Calu3 (cell line): ENCODE results near the gene NPAS3. TPM values are rescaled to one million over a fixed set of nuclear protein-coding genes. Genes with fewer than 3 reads are reported as not detected.

Source experiments
- BruUV-seq: library from RNA; stranded (reverse); fragments of 400-500 nt; replicated peaks from 2 replicates; lab custom pipeline; 2021; lab: Mats Ljungman, UMichigan
- CTCF ChIA-PET: fragments of 300-600 bp; sonication (Branson Sonifier 250); formaldehyde crosslinking; loops from one replicate; lab custom pipeline; 2022; ENCODE audit warnings: antibody characterized with exemption; lab: Charles Lee
- DNase-seq: peaks from one replicate; pipeline ENCODE4 v3.0.0; 2022
- H3K27ac Mint-ChIP-seq: one replicate; pipeline ENCODE4 v1.8.0; 2022; ENCODE audit warnings: mixed read lengths; ENCODE audit not compliant: unreplicated experiment
- H3K27me3 Mint-ChIP-seq: one replicate; pipeline ENCODE4 v1.8.0; 2022; ENCODE audit warnings: mixed read lengths; ENCODE audit not compliant: unreplicated experiment
- H3K36me3 Mint-ChIP-seq: one replicate; pipeline ENCODE4 v1.8.0; 2022; ENCODE audit warnings: mild to moderate bottlenecking, moderate library complexity, mixed read lengths; ENCODE audit not compliant: insufficient read depth, unreplicated experiment
- H3K4me1 Mint-ChIP-seq: one replicate; pipeline ENCODE4 v1.8.0; 2022; ENCODE audit warnings: mild to moderate bottlenecking, low read depth, mixed read lengths; ENCODE audit not compliant: unreplicated experiment
- H3K4me3 Mint-ChIP-seq: one replicate; pipeline ENCODE4 v1.8.0; 2022; ENCODE audit warnings: mild to moderate bottlenecking, low read depth, moderate library complexity, mixed read lengths; ENCODE audit not compliant: unreplicated experiment
- H3K9me3 Mint-ChIP-seq: one replicate; pipeline ENCODE4 v1.8.0; 2022; ENCODE audit warnings: low read depth, mixed read lengths; ENCODE audit not compliant: unreplicated experiment
- intact Hi-C: fragments of 100-400 bp; cut with micrococcal nuclease; formaldehyde crosslinking; loops from one replicate; pipeline ENCODE4 v1.10.0; 2022; ENCODE audit not compliant: unreplicated experiment
- total RNA-seq: library from RNA; stranded (reverse); gene quantifications from 2 replicates; pipeline ENCODE4 v1.2.3, GENCODE V29; 2022
- TF ChIP-seq, protein P1 (sequence below): fragments of 200-600 bp; IDR thresholded peaks from one replicate; pipeline ENCODE4 v1.8.0; 2022; ENCODE audit warnings: antibody characterized with exemption; ENCODE audit not compliant: unreplicated experiment

Gene NPAS3
- total RNA-seq, 1 experiment from 2014 or later = not detected

DNA sequence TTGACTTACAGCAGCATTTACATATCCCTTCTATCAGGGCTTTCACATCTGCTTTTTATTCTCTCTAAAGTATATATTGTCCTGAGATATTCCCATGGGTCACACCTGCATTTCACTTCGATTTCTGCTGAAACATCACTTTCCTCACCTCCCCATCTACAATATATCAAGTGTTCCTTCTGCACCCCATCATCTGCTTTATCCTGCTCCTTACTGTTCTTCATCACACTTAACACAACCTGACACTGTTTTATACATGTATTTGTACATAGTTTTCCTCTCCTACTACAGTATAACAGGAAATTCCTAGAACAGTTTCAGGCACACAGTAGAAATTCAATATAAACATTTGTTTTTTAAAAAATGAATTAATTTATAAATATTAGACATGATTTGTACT lies 809.1 kb downstream of the NPAS3 start:
- BruUV-seq = no TSS peak
- no peaks in the 10 kb centered on the region for H3K4me1 Mint-ChIP-seq

DNA sequence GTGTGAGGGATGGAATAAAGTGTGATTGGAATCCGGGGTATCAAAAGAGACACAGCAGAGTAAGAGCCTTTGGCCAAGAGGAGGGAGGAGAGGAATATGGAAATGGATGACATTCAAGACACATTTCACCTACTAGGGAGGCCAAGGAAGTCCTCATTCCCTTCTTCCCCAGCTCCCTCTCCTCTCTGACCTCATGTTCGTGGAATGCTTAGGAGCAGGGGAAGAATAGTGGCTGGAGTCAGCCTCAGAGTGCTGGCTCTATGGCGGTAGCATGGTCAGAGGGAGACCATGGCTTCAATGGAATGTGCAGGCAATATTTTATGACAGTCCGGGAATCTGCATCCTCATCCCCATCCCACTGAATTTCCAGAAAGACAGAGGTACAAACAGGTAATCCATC lies 815.6 kb downstream of the NPAS3 start:
- TF ChIP-seq, protein P1, sequence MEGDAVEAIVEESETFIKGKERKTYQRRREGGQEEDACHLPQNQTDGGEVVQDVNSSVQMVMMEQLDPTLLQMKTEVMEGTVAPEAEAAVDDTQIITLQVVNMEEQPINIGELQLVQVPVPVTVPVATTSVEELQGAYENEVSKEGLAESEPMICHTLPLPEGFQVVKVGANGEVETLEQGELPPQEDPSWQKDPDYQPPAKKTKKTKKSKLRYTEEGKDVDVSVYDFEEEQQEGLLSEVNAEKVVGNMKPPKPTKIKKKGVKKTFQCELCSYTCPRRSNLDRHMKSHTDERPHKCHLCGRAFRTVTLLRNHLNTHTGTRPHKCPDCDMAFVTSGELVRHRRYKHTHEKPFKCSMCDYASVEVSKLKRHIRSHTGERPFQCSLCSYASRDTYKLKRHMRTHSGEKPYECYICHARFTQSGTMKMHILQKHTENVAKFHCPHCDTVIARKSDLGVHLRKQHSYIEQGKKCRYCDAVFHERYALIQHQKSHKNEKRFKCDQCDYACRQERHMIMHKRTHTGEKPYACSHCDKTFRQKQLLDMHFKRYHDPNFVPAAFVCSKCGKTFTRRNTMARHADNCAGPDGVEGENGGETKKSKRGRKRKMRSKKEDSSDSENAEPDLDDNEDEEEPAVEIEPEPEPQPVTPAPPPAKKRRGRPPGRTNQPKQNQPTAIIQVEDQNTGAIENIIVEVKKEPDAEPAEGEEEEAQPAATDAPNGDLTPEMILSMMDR = no peak
- H3K27ac Mint-ChIP-seq = no peak overlapping the region
- no peak for DNase-seq
- CTCF ChIA-PET = no interaction called here
- no TSS peak for BruUV-seq
- H3K36me3 Mint-ChIP-seq = no peaks in the 10 kb centered on the region
- no peaks in the 10 kb centered on the region for H3K4me1 Mint-ChIP-seq
- intact Hi-C loops = no loop called here
- no peak overlapping the region for H3K4me3 Mint-ChIP-seq
- H3K27me3 Mint-ChIP-seq = peaks cover 88% of the 10 kb centered on the region
- H3K9me3 Mint-ChIP-seq = no peaks in the 10 kb centered on the region

More for the DNA sequence above, 809.1 kb downstream of the NPAS3 start:
- Mint-ChIP-seq H3K27ac (no peak overlapping the region), H3K36me3 (no peaks in the 10 kb centered on the region), H3K27me3 (peaks cover 66% of the 10 kb centered on the region), H3K9me3 (no peaks in the 10 kb centered on the region), H3K4me3 (no peak overlapping the region)
- intact Hi-C loops = no loop called here
- TF ChIP-seq, protein P1 = no peak
- no peak for DNase-seq
- CTCF ChIA-PET = no interaction called here

DNA sequence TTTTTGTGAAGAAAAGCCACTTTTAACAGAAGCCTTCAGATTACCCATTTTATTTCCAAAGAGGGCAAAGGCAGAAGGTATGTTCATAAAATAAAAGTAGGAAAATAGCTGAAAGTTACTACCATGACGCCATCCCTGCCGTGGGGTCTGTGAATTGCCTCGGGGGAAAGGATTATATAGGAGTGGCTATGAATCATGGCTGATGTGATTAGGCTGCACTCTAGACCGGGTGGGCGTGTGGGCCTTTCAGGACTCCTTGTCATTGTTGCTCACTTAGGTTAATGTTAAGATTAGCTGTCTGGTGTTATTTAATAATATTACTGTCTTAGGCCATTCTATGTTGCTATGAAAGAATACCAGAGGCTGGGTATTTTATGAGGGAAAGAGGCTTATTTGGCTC lies 816.7 kb downstream of the NPAS3 start:
- intact Hi-C loops = no loop called here
- H3K27me3 Mint-ChIP-seq = peaks cover 91% of the 10 kb centered on the region
- no peaks in the 10 kb centered on the region for H3K4me1 Mint-ChIP-seq
- TF ChIP-seq, protein P1 = no peak
- BruUV-seq = no TSS peak
- H3K36me3 Mint-ChIP-seq = no peaks in the 10 kb centered on the region
- DNase-seq = no peak
- no peak overlapping the region for H3K4me3 Mint-ChIP-seq
- CTCF ChIA-PET = no interaction called here
- H3K9me3 Mint-ChIP-seq = no peaks in the 10 kb centered on the region
- H3K27ac Mint-ChIP-seq = no peak overlapping the region

DNA sequence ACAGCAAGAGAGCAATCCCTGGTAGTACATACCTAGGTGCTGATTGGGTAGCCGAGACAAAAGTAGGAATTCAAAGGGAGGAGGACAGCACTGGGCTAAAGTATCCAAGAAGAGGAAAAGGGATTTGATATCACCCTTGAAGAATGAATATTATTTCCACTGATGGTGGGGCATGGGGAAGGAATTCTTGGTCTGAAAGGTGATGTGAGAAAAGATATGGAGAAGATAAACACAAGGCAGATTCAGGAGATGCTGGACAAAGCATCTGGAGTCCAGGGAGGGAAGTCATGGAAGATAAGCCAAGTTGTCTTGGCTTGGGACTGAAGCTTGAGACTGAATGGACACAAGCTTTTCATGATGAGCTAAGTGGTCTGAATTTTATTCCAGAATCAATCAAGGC lies 818.2 kb downstream of the NPAS3 start:
- CTCF ChIA-PET = no interaction called here
- Mint-ChIP-seq H3K27me3 (peaks cover 91% of the 10 kb centered on the region), H3K27ac (no peak overlapping the region), H3K4me3 (no peak overlapping the region), H3K9me3 (no peaks in the 10 kb centered on the region), H3K36me3 (no peaks in the 10 kb centered on the region), H3K4me1 (no peaks in the 10 kb centered on the region)
- no TSS peak for BruUV-seq
- no peak for DNase-seq
- intact Hi-C loops = no loop called here
- TF ChIP-seq, protein P1 = no peak
